HUES6 (cell line): ENCODE results near the gene CSF3.

Experiments
- H3K27ac ChIP-seq: 2 replicates; pipeline ENCODE4 v1.7.0; 2013; ENCODE audit warnings: low read depth, mild to moderate bottlenecking, low read length, inconsistent platforms
- H3K27me3 ChIP-seq: 2 replicates; pipeline ENCODE4 v1.6.1; 2013; ENCODE audit warnings: low read length; ENCODE audit not compliant: control insufficient read depth, insufficient read depth
- H3K36me3 ChIP-seq: 2 replicates; pipeline ENCODE4 v1.6.1; 2013; ENCODE audit warnings: low read length; ENCODE audit not compliant: control insufficient read depth, insufficient read depth
- H3K4me1 ChIP-seq: 2 replicates; pipeline ENCODE4 v1.6.1; 2013; ENCODE audit warnings: low read length; ENCODE audit not compliant: control insufficient read depth, insufficient read depth
- H3K4me3 ChIP-seq: 2 replicates; pipeline ENCODE4 v1.5.1; 2013; ENCODE audit warnings: low read depth, low read length
- H3K9ac ChIP-seq: one replicate; pipeline ENCODE4 v1.6.1; 2013; ENCODE audit warnings: mild to moderate bottlenecking, low read length
- H3K9me3 ChIP-seq: 2 replicates; pipeline ENCODE4 v1.6.1; 2013; ENCODE audit warnings: low read depth, low read length; ENCODE audit not compliant: control insufficient read depth, insufficient read depth

Gene CSF3

DNA sequence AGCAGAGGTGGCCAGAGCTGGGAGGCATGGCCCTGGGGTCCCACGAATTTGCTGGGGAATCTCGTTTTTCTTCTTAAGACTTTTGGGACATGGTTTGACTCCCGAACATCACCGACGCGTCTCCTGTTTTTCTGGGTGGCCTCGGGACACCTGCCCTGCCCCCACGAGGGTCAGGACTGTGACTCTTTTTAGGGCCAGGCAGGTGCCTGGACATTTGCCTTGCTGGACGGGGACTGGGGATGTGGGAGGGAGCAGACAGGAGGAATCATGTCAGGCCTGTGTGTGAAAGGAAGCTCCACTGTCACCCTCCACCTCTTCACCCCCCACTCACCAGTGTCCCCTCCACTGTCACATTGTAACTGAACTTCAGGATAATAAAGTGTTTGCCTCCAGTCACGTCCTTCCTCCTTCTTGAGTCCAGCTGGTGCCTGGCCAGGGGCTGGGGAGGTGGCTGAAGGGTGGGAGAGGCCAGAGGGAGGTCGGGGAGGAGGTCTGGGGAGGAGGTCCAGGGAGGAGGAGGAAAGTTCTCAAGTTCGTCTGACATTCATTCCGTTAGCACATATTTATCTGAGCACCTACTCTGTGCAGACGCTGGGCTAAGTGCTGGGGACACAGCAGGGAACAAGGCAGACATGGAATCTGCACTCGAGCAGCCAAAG, 2.3 kb downstream of the CSF3 start:
- H3K9ac ChIP-seq, result no peak overlapping the region
- no peaks in the 10 kb centered on the region for H3K27me3 ChIP-seq
- no peak overlapping the region for H3K27ac ChIP-seq
- peaks cover 30% of the 10 kb centered on the region for H3K4me1 ChIP-seq
- H3K9me3 ChIP-seq, result no peaks in the 10 kb centered on the region
- no peak overlapping the region for H3K4me3 ChIP-seq
- H3K36me3 ChIP-seq, result peaks cover 42% of the 10 kb centered on the region

DNA sequence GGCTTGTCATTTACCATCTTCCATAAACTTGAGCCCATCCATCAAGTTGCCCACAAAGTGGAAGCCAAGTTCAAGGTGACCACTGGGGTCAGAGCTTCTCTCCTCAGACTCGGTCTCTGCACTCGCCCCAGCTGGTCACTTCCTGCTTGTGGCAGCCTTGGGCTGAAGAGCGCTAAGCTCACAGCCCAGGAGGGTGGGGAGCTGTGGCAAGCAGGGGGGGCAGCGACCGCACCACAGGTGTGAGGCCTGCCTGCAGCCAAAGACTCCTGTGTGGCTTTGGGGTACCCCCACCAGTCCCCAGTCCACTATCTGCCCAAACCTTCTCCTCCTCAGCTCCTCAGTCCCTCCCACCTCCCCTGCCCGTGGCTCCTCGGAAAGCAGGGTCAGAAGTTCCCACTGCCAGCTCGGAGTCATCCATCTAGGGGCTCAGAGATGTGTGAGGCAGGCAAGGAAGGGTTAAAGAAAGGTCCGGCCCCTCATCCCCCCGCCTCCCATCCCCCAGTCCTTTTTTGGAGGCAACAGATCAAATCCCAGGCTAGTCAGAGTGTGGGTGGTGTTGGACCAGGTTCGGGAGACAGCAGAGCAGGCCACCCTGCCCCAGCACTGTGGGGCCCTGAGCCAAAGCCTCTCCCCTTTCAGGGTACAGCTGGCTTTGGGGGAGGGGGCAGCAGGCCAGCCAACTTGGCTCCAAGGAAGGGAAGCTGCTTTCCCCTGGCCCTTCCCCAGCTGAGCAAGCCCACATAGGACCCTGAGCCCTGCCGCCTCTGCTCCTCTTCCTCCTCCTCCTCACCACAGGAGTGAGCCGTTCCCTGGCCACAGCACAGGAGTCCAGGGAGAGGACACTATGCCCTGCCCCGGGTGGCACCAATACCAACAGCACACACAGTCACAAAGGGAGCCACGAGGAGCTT, 3.2 kb downstream of the CSF3 start:
- H3K4me1 ChIP-seq, result peaks cover 30% of the 10 kb centered on the region
- H3K27me3 ChIP-seq, result no peaks in the 10 kb centered on the region
- no peaks in the 10 kb centered on the region for H3K9me3 ChIP-seq
- 0 out of 2 replicates have a peak overlapping the region, but pooled peaks have one; percentile 4 for H3K4me3 ChIP-seq
- peaks cover 50% of the 10 kb centered on the region for H3K36me3 ChIP-seq
- peak overlapping the region; percentile 19 for H3K9ac ChIP-seq
- H3K27ac ChIP-seq, result peak overlapping the region; percentile 25; the same call in 1 of the 2 replicates

DNA sequence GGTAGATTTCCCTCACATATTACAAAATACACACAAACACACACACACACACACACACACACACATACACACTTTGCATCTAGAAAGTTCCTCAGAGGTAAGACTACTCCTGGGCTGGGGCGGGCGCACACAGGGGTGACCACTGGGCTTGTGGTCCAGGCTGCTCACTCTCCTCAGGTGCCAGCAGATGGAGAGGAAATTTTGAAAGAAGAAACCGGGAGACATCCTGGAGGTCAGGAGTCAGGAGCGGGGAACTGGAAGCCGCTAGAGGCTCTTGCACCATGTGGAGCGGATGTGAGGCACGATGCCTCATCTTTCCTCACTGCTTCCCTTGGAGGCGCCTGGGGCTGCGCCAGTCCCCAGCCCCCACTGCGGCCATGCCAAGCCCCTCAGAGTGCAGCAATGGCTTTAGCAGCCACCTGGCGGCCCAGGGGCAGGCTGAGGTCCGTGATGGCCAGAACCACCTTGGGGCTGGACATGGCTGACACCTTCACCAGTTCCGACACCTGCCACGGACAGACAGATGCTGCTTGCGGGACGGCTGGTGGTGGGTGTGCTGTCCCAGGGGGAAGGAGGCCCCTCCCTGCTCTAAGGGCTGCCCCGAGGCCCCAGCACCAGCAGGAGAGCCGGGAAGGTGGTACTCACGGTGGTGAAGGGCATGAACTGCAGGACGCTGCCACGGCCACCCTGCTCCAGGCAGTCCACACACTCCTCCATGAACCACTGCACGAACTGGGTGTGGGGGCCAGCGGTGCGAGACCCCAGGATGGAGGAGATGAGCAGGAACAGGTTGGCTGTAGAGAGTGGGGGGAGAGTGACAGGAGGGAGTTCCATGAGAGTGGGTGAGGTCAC, 4.1 kb downstream of the CSF3 start:
- H3K36me3 ChIP-seq, result peaks cover 55% of the 10 kb centered on the region
- peak overlapping the region; percentile 19 for H3K9ac ChIP-seq
- no peaks in the 10 kb centered on the region for H3K9me3 ChIP-seq
- H3K27ac ChIP-seq, result no peak overlapping the region
- 0 out of 2 replicates have a peak overlapping the region, but pooled peaks have one; percentile 4 for H3K4me3 ChIP-seq
- H3K27me3 ChIP-seq, result no peaks in the 10 kb centered on the region
- H3K4me1 ChIP-seq, result peaks cover 30% of the 10 kb centered on the region

DNA sequence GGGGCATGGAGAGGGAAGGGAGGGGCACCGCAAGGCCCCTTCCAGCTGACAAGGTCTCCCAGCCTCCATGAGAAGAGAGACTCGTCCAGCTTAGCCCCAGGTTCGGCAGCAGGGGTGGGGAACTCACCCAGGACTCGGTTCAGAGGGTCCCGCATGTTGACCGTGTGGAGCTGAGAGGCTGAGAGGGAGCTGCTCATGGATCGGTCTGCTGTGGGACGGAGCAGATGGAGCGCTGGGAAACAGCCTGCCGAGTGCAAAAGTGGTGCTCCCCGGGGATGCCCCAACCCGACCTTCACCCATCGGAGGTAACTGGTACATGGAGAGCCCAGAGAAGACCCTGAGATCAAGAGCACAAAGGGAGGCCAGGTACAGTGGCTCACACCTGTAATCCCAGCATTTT, 4.9 kb downstream of the CSF3 start:
- Histone ChIP-seq H3K27ac (no peak overlapping the region), H3K27me3 (no peaks in the 10 kb centered on the region), H3K36me3 (peaks cover 62% of the 10 kb centered on the region), H3K9ac (no peak overlapping the region), H3K4me3 (no peak overlapping the region), H3K4me1 (peaks cover 27% of the 10 kb centered on the region), H3K9me3 (no peaks in the 10 kb centered on the region)

DNA sequence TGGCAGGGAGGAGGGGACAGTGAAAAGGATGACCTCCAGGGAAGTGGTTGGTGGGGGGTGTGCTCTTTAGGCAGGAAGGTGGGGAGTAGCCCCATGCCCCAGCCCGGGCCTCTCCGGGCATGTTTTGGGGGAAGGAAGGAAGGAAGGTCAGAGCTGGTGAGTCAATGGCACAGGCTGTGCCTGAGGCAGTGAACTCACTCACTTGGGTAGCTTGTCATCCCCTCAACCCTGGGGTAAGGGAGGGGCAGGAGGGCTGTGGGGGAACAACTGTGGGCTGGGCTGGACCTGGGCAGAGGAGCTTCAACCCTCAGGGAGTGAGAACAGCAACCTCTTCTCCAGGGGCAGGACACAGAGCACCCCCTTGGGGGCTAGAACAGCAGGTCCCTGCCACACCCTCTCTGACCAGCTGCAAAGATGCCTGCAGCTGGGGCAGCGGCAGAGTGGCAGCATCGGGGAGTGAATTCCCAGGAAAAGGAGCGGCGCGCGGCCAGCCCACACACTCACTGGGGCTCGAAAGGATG, 6.3 kb downstream of the CSF3 start:
- H3K27me3 ChIP-seq, result no peaks in the 10 kb centered on the region
- H3K9ac ChIP-seq, result peak overlapping the region; percentile 7
- peaks cover 76% of the 10 kb centered on the region for H3K36me3 ChIP-seq
- no peaks in the 10 kb centered on the region for H3K9me3 ChIP-seq
- peaks cover 20% of the 10 kb centered on the region for H3K4me1 ChIP-seq
- no peak overlapping the region for H3K4me3 ChIP-seq
- H3K27ac ChIP-seq, result no peak overlapping the region

DNA sequence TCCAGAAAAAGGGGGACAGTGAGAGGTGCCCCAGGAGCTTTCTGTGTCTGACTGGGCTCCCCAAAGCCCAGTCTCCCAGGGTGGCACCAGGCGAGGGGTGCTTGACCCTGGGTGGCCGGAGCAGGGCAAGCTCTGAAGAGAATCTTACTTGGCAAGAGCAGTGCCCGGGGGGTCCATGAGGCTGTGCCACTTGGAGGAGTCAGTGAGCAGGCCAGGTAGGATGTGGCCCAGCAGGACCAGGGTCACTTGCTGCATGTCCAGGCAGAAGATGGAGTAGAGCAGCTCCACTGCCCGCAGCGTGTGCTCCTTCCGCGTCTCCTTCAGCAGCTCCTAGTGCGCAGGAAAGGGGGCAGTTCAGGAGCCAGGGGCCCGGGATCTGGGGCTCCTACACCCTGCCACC, 7.3 kb downstream of the CSF3 start:
- H3K36me3 ChIP-seq, result peaks cover 80% of the 10 kb centered on the region
- no peak overlapping the region for H3K9ac ChIP-seq
- no peak overlapping the region for H3K4me3 ChIP-seq
- no peaks in the 10 kb centered on the region for H3K9me3 ChIP-seq
- H3K27ac ChIP-seq, result no peak overlapping the region
- no peaks in the 10 kb centered on the region for H3K27me3 ChIP-seq
- peaks cover 18% of the 10 kb centered on the region for H3K4me1 ChIP-seq

DNA sequence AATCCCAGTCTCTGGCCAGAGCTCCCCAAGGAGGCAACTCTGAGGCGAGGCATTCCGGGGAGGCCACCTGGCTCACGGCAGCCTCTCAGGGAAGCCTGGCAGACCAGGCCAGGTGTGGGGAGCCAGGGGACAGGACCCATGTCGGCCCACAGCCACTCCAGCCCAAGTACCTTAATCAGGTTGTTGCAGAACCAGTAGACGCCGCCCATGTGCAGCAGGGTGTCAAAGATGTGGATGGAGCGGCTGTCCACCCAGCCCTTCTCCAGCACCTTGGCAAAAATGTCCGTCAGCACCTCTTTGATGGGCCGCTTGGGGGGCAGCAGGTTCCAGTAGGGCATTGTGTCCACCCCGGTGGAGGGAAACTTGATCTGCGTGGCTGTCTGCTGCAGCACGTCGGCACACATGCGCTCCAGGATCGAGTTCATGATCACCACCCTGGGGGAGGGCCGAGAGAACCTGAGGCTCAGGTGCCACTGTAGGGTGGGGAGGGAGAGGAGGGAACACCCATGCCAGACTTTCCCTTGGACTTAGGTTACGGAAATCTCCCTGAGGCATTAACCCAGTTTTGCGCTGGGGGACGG, 7.8 kb downstream of the CSF3 start:
- H3K4me3 ChIP-seq, result no peak overlapping the region
- H3K27ac ChIP-seq, result no peak overlapping the region
- peaks cover 14% of the 10 kb centered on the region for H3K4me1 ChIP-seq
- H3K9ac ChIP-seq, result no peak overlapping the region
- no peaks in the 10 kb centered on the region for H3K27me3 ChIP-seq
- H3K36me3 ChIP-seq, result peaks cover 81% of the 10 kb centered on the region
- H3K9me3 ChIP-seq, result no peaks in the 10 kb centered on the region

DNA sequence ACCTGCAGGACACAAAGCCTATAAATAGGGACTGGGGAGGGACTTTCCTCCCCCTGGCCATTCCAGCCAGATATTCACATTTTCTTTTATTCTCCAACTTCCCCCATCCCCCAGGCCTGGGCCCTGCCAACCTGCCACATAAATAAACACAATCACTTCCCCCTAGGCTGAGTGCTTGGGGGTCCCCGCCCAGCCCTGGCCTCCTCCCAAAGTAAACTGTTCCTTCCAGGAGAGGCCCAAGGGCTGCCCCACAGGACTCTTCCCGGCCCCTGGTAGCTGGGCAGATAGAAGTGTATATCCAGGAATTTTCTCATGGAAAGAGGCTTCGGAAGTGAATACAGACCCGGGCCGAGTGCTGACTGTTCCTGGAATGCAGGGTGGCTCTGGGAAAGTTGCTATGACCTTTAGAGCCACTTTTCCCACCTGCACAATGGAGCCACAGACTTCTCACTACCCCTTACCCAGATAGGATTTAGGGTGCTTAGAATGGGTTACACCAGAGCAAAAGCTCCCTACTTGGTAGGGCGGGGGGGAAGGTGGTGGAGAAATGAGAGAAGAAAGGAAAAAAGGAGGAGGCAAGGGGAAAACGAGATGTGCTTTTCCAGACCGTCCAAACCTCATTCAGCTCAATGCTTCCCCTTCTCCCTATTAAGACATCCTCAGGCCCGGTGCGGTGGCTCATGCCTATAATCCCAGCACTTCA, 8.5 kb downstream of the CSF3 start:
- H3K9me3 ChIP-seq, result no peaks in the 10 kb centered on the region
- H3K4me1 ChIP-seq, result peaks cover 8% of the 10 kb centered on the region
- no peak overlapping the region for H3K9ac ChIP-seq
- H3K27ac ChIP-seq, result no peak overlapping the region
- no peaks in the 10 kb centered on the region for H3K27me3 ChIP-seq
- peaks cover 85% of the 10 kb centered on the region for H3K36me3 ChIP-seq
- H3K4me3 ChIP-seq, result no peak overlapping the region

DNA sequence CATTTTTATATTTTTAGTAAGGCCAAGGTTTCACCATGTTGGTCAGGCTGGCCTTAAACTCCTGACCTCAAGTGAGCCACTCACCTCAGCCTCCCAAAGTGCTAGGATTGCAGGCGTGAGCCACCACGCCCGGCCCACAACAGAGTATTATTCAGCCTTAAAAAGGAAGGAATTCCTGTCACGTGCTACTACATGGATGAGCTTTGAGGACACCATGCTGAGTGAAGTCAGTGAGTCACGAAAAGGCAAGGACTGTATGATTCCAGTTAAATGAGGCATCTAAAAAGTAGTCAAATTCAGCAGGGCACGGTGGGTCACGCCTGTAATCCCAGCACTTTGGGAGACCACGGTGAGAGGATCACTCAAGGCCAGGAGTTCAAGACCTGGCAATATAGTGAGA, 9.7 kb downstream of the CSF3 start:
- no peaks in the 10 kb centered on the region for H3K27me3 ChIP-seq
- H3K4me3 ChIP-seq, result no peak overlapping the region
- no peaks in the 10 kb centered on the region for H3K9me3 ChIP-seq
- no peak overlapping the region for H3K27ac ChIP-seq
- H3K36me3 ChIP-seq, result peaks cover 85% of the 10 kb centered on the region
- H3K4me1 ChIP-seq, result no peaks in the 10 kb centered on the region; the same call in 1 of the 2 replicates
- no peak overlapping the region for H3K9ac ChIP-seq

DNA sequence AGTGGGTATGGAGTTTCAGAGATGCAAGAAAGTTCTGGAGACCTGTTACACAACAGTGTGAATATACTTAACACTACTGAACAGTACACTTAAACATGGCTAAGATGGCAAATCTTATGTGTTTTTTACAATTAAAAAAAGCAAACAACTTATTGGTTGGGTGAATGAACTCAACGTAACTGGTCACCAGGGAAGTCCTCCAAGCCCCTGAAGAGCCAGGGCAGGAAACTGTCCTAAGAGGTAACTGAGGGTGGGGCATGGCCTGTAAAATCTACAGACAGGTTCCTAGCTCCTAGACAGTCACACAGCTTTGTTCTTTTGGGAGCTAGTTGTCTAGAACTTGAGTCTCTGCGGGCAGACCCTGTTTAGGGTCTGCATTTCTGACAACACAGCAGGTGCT, 10.3 kb downstream of the CSF3 start:
- Histone ChIP-seq H3K4me1 (no peaks in the 10 kb centered on the region; the same call in 1 of the 2 replicates), H3K27ac (no peak overlapping the region), H3K36me3 (peaks cover 79% of the 10 kb centered on the region), H3K27me3 (no peaks in the 10 kb centered on the region), H3K9me3 (no peaks in the 10 kb centered on the region), H3K4me3 (no peak overlapping the region), H3K9ac (no peak overlapping the region)
